Esophagus muscularis mucosa (tissue), 4 donors: ENCODE results near the gene ERC2.

ENCODE experiments used
- EP300 ChIP-seq: sonication (generic); formaldehyde crosslinking; IDR thresholded peaks from one replicate; pipeline ENCODE4 v1.6.1; 2017; ENCODE audit warnings: antibody characterized with exemption
- POLR2AphosphoS5 ChIP-seq, 2 donors: sonication (generic); formaldehyde crosslinking; IDR thresholded peaks; one replicate each; pipeline ENCODE4 v1.6.1; 2017; ENCODE audit warnings: antibody characterized with exemption in 2 of 2
- TF ChIP-seq, protein P1 (sequence below), 3 experiments: fragments of 200-600 bp in 2 of 3; fragments of 450-650 bp in 1 of 3; sonication (generic) in 2 of 3; IDR thresholded peaks; one replicate each; pipeline ENCODE4 v1.5.1; 2017 to 2019; ENCODE audit warnings: antibody characterized with exemption in 3 of 3, mild to moderate bottlenecking in 2 of 3, moderate library complexity in 1 of 3

DNA sequence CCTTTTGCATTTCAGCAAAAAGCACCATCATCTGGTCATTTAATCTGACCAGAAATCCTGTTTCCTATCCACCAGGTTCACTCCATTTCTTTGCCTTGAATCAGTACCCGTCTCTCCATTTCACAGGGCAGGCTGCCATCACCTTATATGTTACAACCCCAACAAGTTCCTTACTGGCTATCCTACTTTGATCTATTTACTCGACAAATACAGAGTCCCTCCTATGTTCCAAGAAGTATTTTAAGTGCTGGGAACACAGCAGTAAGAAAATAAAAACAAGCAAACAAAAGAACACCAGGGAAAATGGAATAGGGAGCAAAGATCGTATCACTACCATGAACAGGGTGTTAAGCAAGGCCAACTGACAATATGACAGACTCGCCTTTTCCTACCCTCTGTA, 685.9 kb downstream of the ERC2 start:
- TF ChIP-seq, protein P1, sequence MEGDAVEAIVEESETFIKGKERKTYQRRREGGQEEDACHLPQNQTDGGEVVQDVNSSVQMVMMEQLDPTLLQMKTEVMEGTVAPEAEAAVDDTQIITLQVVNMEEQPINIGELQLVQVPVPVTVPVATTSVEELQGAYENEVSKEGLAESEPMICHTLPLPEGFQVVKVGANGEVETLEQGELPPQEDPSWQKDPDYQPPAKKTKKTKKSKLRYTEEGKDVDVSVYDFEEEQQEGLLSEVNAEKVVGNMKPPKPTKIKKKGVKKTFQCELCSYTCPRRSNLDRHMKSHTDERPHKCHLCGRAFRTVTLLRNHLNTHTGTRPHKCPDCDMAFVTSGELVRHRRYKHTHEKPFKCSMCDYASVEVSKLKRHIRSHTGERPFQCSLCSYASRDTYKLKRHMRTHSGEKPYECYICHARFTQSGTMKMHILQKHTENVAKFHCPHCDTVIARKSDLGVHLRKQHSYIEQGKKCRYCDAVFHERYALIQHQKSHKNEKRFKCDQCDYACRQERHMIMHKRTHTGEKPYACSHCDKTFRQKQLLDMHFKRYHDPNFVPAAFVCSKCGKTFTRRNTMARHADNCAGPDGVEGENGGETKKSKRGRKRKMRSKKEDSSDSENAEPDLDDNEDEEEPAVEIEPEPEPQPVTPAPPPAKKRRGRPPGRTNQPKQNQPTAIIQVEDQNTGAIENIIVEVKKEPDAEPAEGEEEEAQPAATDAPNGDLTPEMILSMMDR (IDR thresholded peaks at IDR 0.05): no peak
- TF ChIP-seq EP300 (no peak), POLR2AphosphoS5 (IDR thresholded peaks at IDR 0.05) (no peak)
